GM12892 (cell line): ENCODE data around the gene GNAZ.

Experiments used
- DNase-seq: peaks from one replicate; pipeline ENCODE4 v3.0.0; 2011; ENCODE audit not compliant: insufficient read length
- FAIRE-seq: peaks from 2 replicates; lab custom pipeline; 2011; peaks lifted over from hg19 to GRCh38; lab: Jason Lieb, UNC
- POLR2A ChIP-seq: IDR thresholded peaks from 2 replicates; pipeline ENCODE4 v1.6.1; 2011; ENCODE audit warnings: low read depth, low read length, control low read depth
- POLR2AphosphoS5 ChIP-seq: IDR thresholded peaks from 2 replicates; pipeline ENCODE4 v1.6.1; 2011; ENCODE audit warnings: low read depth, low read length, control low read depth
- TAF1 ChIP-seq: IDR thresholded peaks from 2 replicates; pipeline ENCODE4 v1.6.1; 2011; ENCODE audit warnings: low read depth, mild to moderate bottlenecking, control low read depth, low read length, borderline replicate concordance

The GNAZ gene

GRCh38 chr22:23068096-23068831 is 2.1 kb upstream of the GNAZ start:
- TF ChIP-seq TAF1 (no peak), POLR2AphosphoS5 (no peak), POLR2A (no peak)
- FAIRE-seq (no peak), DNase-seq (no peak)

DNA sequence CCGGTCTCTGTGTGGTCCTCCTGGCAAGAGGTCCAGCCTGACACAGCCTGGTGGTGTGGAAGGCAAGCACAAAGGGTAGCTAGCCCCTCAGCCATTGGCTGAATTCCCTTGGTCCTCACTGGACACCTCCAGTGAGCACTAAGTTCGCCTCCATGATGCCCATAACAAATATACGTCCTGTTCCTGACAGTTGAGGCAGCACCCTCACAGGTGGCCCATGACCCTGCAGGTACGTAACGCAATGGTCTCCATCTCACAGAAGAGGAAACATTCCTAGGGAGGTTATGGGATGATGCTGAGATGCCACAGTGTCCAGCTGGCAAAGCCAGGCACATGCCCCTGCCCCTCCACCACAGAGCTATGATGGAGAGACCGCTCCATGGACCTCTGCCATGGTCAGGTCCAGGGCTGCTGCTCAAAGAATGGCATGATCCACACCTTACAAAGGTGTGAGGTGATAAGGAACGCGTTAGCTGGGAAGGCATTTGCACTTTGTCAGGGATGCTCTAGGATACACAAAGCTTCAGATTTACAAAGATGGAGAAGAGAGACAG is 1.4 kb upstream of the GNAZ start:
- TF ChIP-seq POLR2AphosphoS5 (no peak), POLR2A (no peak), TAF1 (no peak)
- FAIRE-seq: no peak
- no peak for DNase-seq

DNA sequence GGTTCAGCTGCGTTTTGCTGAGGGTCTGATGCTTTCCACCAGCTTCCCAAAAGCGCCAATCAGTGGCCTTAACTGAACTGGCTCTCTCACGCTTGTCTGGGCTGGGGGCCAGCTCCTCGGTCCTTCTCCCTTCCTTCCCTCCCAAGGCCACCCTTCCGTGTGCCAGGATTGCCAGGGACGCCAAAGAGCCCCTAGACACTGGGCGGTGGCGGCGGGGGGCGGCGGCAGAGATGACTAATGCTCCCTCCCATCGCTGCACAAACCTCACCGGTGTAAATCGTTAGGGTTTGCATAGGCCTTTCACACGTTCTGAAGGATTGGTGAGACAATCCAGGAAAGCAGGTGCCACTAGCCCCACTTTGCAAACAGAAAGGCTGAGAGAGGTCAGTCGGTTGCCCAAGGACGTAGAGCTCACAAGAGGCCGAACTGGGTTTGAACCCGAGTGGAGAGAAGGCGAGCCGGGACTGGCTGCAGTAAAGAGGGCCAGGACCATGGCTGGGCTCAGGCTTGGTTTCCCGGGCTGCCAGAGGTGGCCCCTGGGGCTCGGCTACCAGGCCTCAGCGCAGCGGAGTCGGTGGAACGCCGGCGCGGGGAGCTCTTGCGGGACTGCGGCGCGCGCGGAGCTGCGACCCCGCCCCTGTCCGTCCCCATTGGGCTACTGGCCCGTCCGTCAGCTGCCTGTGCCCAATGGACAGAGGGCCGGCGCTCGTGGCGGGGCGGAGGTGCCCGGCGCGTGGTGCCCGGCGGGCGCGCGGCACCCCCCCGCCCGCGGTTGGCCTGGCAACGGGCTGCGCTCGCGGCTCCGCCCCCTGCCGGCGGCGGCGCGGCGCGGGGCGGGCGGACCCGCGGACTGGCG is 589 bp upstream of the GNAZ start:
- FAIRE-seq (peak; percentile 90), DNase-seq (peak; percentile 84)
- TF ChIP-seq TAF1 (peak; percentile 24; the same call in 1 of the 2 replicates), POLR2AphosphoS5 (no peak)

DNA sequence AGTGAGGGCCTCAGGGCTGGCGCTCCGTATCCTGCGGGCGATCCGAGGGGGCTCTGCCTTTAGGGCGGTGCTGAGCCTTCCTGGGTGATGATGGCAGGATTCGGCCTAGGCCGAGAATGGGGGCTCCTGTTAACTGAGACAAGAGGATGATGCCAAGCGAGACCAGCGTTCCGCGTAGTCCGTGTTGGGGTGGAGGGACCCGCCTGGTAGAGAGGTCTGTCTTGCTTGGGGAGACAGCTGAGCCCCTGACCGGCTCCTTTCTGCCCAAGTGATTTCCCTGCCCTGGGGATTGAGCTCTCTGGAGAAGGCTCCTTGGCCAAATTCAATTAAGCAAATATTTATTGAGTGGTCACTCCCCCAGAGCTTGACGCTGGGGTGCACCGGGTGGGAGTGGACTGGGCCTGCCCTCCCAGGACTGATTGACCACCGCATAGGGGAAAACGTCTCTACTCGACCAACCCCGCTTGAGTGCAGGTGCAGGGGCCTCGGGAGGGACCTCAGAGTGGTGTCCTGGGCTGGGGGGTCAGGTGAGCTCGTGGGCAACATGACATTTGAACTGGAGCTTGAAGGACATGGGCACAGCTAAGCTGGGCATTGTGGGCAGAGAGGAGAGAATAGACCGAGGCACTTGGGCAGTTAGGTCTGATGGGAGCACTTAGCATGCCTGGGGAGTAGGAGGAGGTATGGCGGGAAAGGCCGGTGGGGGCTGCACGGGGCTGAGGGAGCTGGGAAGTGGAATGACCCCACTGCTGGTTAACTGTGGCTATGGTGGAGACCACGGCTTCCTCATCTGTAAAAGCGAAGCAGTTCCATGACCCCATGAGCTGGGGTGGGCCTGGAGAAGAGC is 1.1 kb downstream of the GNAZ start:
- TF ChIP-seq POLR2AphosphoS5: no peak
- TF ChIP-seq POLR2A: no peak
- peak; percentile 13; the same call in 1 of the 2 replicates for TF ChIP-seq TAF1
- DNase-seq: no peak
- no peak for FAIRE-seq

DNA sequence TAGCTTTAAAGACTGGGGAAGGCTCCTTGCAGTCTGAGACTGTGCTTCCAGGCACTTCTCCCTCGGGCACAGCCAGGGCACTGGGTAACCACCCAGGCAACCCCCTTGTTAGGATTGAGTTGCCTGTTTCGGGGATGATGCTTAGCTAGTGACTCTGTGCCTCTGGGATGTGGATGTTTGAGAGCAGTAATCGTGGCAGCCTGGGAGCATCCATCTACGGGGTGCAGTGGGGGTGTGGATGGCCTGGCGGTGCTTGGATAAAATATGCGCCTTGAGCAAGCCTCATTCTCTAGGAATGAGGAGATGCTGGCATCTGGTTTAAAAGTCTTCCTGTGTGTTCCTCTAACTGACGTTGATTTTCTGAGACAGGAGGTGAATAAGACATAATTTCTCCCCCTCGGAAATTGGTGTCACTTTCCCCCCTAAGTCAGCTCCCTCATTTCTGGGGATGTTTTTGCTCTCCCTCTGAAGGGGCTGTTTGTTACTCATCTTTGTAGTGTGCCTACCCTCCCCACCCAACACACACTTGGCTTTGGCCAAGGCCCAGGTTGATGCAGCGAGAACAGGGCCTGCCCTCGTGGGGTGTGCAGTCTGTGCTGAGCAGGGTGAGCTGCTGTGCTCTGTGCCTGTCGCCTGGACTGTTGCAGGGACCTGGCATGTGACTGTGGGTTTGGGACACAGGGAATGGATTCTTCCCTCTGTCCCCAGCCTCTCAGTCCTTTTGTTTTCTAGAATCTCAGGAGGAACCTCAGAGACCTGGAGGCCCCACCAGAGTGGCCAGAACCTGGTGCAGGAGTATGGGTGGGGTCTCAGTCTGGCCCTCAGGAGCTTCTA is 2.0 kb downstream of the GNAZ start:
- no peak for DNase-seq
- TF ChIP-seq POLR2A (no peak), POLR2AphosphoS5 (no peak), TAF1 (no peak)
- FAIRE-seq: no peak

DNA sequence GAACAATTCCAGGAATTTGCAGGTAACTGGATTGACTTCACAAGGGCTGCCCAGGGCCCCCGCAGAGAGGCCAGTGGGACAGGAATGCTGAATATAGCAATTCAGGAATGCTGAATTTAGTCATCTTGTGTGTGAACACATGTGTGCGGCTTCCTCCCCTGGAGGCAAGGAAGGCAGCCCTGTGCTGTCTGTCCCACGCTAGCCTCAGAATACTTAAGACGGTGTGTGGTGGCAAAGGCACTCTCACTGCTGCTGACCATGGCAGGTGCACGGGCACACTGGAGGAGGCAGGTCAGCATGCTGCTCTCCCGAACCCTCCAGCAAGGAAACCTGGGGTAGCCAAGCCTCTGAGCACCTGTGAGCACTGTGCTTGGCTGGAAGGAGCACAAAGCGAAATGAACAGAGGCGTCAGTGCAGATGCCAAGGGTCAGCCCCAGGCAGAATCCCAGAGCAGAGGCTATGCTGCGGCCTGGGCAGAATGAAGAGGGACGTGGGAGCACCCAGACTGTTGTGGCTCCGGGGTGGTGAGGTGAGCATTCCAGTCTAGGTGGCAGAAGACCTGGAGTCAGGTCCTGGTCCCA is 2.7 kb downstream of the GNAZ start:
- FAIRE-seq (no peak), DNase-seq (no peak)
- no peak for TF ChIP-seq POLR2A
- TF ChIP-seq TAF1: no peak
- TF ChIP-seq POLR2AphosphoS5: no peak

DNA sequence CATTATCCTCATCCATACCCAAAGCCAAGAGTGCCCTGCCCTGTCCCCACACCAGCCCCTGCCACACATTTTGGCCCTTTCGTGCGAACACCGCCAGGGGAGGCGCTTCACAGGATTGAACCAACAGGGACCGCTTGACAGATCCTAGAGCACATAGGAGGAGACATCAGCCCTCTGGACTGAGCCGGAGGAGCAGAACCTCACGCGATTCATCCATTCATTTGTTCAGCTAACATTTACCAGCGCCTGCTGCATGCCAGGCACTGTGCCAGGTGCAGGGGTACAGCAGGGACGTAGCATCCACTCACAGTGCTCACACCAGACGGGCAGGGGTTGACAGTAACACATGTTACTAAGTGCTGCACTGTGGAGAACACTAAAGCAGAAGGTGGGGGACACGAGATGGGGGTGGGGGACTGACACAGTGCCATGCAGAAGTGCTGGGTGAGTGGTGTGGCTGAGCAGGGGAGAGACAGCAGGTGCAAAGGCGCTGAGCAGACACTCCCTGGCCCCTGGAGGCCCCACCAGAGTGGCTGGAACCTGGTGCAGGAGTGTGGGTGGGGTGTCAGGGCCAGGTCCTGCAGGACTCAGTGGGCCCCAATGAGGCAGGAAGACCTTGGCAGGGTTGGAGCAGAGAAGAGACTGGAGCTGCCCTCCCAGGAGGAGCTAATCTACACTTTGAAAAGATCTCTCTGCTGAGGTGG is 3.4 kb downstream of the GNAZ start:
- FAIRE-seq (no peak), DNase-seq (no peak)
- TF ChIP-seq POLR2A (no peak), TAF1 (no peak), POLR2AphosphoS5 (no peak)

GRCh38 chr22:23074451-23074850 is 4.1 kb downstream of the GNAZ start:
- FAIRE-seq: no peak
- TF ChIP-seq POLR2AphosphoS5: no peak
- TF ChIP-seq POLR2A: no peak
- no peak for TF ChIP-seq TAF1
- no peak for DNase-seq

- no peak for DNase-seq
- TF ChIP-seq POLR2AphosphoS5 (no peak), POLR2A (no peak), TAF1 (no peak)
- FAIRE-seq: no peak
These were observed 4.7 kb downstream of the GNAZ start for GRCh38 chr22:23075050-23075449.
